GM12873 (cell line): Measurements from ENCODE around the gene CRIP1.

Source experiments
- TF ChIP-seq, protein P1 (sequence below): IDR thresholded peaks from 2 replicates; pipeline ENCODE4 v1.5.1; 2012; ENCODE audit warnings: low read depth, mild to moderate bottlenecking, moderate library complexity, low read length, control low read depth; ENCODE audit not compliant: insufficient read depth; ENCODE audit errors: missing control alignments

The CRIP1 gene

DNA sequence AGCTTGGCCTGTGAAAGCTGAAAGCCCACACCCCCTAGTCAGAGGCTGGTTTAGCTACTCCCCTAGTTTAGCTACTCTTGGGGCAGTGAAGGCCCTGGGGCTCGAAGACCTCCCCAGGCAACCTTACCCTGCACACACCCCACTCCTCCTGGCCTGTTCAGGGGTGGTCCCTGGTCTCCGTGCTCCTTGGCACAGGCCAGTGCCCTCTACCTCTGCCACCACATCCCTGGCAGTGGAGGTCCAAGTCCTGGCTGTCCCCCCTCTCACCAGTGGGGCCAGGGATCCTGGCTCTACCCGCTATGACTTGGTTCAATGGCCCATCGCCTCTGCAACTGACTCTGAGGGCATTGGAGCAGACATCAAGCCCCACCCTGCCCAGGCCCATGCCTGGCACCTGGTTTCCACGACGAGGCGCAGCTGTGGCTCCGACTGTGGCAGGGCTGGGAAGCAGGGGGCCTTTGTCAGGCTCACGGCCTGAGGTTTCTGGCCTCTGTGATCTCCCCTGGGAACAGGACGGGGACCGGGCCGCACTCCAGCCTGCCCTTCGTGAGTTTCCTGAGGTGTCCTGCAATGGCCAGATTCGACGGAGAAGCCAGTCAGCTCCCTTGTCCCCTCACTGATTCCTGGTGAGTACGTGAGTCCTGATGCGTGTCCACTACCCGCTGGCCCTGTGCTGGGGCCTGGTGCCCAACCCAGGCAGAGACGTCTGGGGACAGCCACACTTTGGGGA lies 45.4 kb downstream of the CRIP1 start:
- TF ChIP-seq, protein P1, sequence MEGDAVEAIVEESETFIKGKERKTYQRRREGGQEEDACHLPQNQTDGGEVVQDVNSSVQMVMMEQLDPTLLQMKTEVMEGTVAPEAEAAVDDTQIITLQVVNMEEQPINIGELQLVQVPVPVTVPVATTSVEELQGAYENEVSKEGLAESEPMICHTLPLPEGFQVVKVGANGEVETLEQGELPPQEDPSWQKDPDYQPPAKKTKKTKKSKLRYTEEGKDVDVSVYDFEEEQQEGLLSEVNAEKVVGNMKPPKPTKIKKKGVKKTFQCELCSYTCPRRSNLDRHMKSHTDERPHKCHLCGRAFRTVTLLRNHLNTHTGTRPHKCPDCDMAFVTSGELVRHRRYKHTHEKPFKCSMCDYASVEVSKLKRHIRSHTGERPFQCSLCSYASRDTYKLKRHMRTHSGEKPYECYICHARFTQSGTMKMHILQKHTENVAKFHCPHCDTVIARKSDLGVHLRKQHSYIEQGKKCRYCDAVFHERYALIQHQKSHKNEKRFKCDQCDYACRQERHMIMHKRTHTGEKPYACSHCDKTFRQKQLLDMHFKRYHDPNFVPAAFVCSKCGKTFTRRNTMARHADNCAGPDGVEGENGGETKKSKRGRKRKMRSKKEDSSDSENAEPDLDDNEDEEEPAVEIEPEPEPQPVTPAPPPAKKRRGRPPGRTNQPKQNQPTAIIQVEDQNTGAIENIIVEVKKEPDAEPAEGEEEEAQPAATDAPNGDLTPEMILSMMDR: no peak

DNA sequence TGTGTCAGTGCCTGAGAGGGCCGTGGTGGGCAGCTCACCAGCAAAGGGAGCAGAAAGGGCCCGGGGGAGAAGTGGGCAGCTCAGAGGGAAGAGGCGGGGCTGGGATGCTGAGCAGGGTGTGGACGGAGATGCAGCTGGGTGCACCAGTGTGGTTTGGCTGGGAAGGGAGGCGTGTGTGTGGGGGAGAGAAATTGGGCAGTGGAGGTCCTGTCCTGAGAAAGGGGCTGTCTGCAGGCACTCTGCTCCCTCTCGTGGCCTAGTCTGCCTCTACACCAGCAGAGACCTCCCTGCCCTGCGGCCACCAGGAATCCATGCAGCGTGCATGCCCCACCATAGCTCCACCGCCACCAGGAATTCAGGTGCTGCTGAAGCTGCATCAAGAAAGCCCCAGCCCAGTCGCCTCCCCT lies 46.1 kb downstream of the CRIP1 start:
- TF ChIP-seq, protein P1: peak; percentile 78

DNA sequence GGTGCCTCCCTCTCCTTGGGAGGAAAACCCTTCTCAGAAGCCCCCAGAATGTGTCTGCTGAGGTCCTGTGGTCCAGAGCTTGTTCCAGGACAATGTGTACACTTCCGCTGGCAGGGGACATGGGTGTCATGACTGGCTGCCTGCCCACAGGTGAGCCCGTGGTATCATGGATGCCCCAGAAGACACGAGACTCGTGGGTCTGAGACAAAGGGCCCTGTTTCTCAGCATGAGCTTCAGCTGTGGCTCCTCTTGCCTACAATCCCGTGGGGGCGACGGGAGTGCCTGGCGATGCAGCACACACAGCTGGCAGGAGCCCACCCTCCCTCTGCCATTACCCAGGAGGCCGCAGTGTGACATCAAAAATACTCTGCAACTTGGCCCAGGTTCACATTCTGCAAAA lies 46.7 kb downstream of the CRIP1 start:
- TF ChIP-seq, protein P1: no peak

DNA sequence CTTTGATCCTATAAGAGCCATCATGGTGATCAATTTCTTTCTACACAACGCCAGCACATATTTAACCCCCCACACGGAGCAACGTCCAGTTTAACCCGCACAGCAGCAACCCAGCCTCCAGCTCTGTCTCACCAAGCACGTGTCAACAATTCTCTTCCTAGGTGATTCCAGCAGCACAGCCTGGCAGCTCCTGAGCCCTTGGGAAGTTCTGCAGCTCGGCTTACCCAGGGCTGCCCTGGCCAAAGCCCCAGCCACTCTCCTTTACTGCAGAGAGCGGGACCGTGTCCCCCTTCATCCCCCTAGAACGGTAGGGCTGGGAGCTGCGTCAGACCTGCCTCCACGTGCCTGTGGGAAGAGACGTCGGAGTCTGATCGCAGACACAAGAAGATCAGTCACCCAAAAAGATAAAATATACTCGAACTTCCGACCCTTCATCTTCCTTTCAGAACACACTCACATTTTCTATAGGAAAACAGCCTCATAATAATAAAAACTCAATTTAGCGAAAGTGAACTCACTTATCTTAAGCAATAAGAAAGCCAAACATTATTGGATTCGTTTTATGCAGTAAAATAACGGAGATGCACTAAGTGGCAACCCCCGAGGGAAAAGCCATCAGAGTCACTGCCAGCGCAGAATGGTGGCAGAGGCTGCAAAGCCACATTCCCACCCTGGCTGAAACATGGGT lies 47.3 kb downstream of the CRIP1 start:
- TF ChIP-seq, protein P1: no peak

DNA sequence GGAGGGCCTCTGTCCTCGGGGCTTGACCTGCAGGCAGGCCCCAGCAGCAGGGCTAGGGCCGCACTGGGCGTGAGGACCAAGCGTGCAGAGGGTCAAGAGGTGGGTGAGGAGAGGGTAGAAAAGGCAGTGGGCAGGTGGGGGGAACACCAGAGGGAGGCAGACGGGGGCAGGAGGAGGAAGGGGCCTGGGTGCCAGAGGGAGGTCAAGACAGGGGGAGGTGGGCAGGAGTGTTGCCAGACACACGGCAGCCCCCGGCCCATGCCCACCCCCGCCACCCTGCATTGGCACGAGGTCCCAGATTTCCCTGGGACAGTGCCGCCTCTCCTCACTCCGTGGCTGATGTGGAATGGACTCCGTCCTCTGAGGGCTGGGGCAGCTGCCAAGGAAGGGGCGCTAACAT lies 47.9 kb downstream of the CRIP1 start:
- TF ChIP-seq, protein P1: no peak

DNA sequence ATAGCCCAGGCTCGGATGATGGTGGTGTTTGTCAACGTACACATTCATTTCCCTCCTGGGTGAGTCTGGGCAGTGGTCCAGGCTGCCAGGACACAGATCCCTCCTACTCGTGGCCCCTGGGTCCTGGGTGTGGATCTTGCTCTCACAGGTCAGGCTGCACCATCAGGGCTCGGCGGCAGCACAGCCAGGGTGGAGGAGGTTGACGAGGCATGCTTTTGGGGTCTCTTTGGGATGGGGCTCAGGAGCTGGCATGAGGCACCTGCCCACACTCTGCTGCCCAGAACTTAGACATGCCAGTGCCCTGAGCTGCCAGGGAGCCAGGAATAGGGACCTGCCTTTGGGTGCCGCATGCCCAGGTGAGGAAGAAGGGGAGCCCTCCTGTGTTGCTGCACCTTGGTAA lies 49.4 kb downstream of the CRIP1 start:
- TF ChIP-seq, protein P1: no peak

DNA sequence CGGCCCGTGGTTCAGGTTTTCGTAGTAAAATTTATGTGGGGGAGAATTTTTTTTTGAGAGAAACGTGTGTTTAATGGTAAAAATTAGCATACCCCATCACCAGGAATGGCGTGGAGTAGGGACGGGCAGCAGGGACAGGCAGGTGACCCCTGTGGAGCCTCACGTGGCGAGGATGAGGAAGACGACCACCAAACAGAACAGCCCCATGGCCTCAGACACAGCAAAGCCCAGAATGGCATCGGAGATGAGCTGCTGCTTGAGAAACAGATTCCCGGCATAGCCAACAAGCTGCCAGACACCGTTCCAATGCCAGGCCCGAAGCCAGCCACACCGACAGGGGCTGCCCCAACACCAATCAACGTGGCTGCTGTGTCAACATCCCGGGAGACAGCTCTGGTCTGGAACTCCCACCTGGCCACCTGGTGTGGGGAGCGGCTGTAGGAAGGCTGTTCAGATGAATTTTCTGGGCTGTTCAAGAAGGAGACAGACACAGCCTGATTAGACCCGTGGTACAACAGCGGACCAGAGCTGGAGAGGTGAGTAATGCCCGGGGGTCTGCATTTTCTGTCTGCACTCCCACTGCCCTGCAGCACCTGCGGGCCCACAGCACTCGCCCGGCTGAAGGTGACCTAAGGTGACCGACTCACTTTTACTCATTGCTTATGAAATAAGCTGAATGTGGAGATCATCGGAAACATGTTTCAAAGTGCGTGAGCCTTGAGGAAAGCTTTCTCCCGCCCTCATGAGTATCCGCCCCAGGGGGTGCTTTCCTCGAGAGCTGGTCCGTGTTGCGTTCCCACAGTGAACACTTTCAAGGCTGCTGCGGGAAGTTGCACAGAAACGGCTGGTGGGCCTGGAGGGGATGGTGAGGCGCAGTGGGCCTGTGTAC lies 50.2 kb downstream of the CRIP1 start:
- TF ChIP-seq, protein P1: no peak
